PC-9 (cell line): Measurements from ENCODE around the gene PSKH1. TPM values are rescaled to one million over a fixed set of nuclear protein-coding genes. Genes with fewer than 3 reads are reported as not detected.

Experiments
- BruUV-seq: library from RNA; stranded (reverse); fragments of 400-500 nt; replicated peaks from 2 replicates; lab custom pipeline; 2021; lab: Mats Ljungman, UMichigan
- CTCF ChIA-PET: fragments of 300-600 bp; sonication (Branson Sonifier 250); formaldehyde crosslinking; loops from one replicate; lab custom pipeline; 2022; ENCODE audit warnings: antibody characterized with exemption; lab: Charles Lee
- POLR2A ChIA-PET: fragments of 300-600 bp; sonication (Branson Sonifier 250); formaldehyde crosslinking; loops from one replicate; lab custom pipeline; 2022; ENCODE audit warnings: antibody characterized with exemption; ENCODE audit not compliant: unreplicated experiment; lab: Charles Lee
- DNase-seq, 2 experiments: peaks; one replicate each; pipeline versions ENCODE4 v3.0.0 to v3.0.0-alpha.2; 2015 to 2022; ENCODE audit warnings: mixed read lengths in 1 of 2
- H2AFZ ChIP-seq: fragments of 200-600 bp; sonication (generic); 2 replicates; pipeline ENCODE4 v1.8.1; 2017; ENCODE audit warnings: antibody characterized with exemption
- H3F3A ChIP-seq: fragments of 200-600 bp; sonication (generic); 2 replicates; pipeline ENCODE4 v1.8.1; 2017; ENCODE audit warnings: antibody characterized with exemption, mild to moderate bottlenecking, low read depth; ENCODE audit not compliant: insufficient read depth
- H3K27ac ChIP-seq: fragments of 200-600 bp; sonication (generic); 2 replicates; pipeline ENCODE4 v1.6.1; 2016; ENCODE audit warnings: mixed run types
- H3K27me3 ChIP-seq: fragments of 200-600 bp; sonication (generic); 2 replicates; pipeline ENCODE4 v1.6.1; 2016; ENCODE audit warnings: low read depth, mixed run types; ENCODE audit not compliant: insufficient read depth
- H3K36me3 ChIP-seq: fragments of 200-600 bp; sonication (generic); 2 replicates; pipeline ENCODE4 v1.6.1; 2016; ENCODE audit warnings: low read depth, mixed run types
- H3K4me1 ChIP-seq: fragments of 200-600 bp; sonication (generic); replicated peaks from 2 replicates; pipeline ENCODE4 v1.6.1; 2016; ENCODE audit warnings: mixed run types; ENCODE audit not compliant: insufficient read depth
- H3K4me2 ChIP-seq: fragments of 200-600 bp; sonication (generic); 2 replicates; pipeline ENCODE4 v1.6.1; 2017; ENCODE audit warnings: mixed run types
- H3K4me3 ChIP-seq: fragments of 200-600 bp; sonication (generic); 2 replicates; pipeline ENCODE4 v1.6.1; 2016; ENCODE audit warnings: mixed run types
- H3K79me2 ChIP-seq: fragments of 200-600 bp; sonication (generic); 2 replicates; pipeline ENCODE4 v1.6.1; 2017; ENCODE audit warnings: low read depth, mixed run types
- H3K9me2 ChIP-seq: fragments of 200-600 bp; sonication (generic); 2 replicates; pipeline ENCODE4 v1.8.1; 2017; ENCODE audit warnings: mild to moderate bottlenecking; ENCODE audit not compliant: insufficient read depth
- H3K9me3 ChIP-seq: fragments of 200-600 bp; sonication (generic); 2 replicates; pipeline ENCODE4 v1.8.1; 2016; ENCODE audit warnings: low read depth; ENCODE audit not compliant: insufficient read depth
- H4K20me1 ChIP-seq: fragments of 200-600 bp; sonication (generic); 2 replicates; pipeline ENCODE4 v1.8.1; 2017; ENCODE audit not compliant: insufficient read depth
- CTCF ChIP-seq: fragments of 200-600 bp; sonication (generic); conservative IDR thresholded peaks from 2 replicates; pipeline ENCODE4 v1.6.1; 2017; ENCODE audit warnings: mixed run types, antibody characterized with exemption, mild to moderate bottlenecking, moderate library complexity
- EZH2 ChIP-seq: fragments of 200-600 bp; sonication (generic); IDR thresholded peaks from 2 replicates; pipeline ENCODE4 v1.8.0; 2017; ENCODE audit warnings: antibody characterized with exemption, low read depth
- intact Hi-C: fragments of 100-400 bp; cut with micrococcal nuclease; formaldehyde crosslinking; loops from one replicate; pipeline ENCODE4 v1.10.0; 2022; ENCODE audit not compliant: unreplicated experiment
- total RNA-seq: library from RNA; stranded (reverse); gene quantifications from 2 replicates; pipeline ENCODE4 v1.2.3, GENCODE V29; 2021

Gene PSKH1
- total RNA-seq, 1 experiment from 2014 or later: 25.8 TPM

DNA sequence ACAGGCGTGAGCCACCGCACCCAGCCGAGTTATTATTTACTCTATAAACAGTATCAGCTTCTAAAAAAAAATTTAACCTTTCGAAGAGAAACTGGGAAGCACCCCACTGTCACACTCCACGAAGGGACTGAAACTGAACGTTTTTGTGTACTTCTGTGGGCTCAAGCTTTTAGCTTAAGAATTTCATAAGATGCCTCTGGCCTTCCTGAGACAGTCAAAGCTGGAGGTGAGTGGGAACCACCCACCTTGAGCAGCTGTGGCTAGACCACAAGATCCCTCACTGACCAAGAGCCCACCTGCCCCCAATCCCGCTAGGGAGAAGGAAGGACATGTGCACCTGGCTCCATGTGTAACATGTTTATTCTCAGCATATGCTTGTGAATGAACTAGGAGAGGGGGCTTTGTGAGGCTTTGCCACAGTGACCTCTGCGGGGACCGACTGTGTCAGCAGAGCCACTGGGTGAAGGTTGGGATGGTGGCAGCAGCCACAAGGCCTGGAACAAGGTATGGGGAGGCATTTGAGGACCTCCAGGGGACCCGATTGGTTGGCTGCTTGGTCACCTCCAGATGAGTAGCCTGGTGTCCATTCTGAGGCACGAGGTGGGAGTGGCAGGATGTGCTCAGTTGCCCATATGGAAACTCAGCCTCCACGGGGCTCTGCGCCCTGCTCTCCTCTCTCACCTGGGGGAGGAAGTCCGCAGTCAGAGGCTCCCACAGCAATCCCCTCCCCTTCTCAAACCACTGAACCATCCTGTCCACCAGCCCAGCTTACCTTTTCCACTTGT, 82.5 kb downstream of the PSKH1 start:
- Histone ChIP-seq H3K4me3 (no peak overlapping the region), H3K9me3 (no peaks in the 10 kb centered on the region), H2AFZ (no peak overlapping the region), H3K27me3 (no peaks in the 10 kb centered on the region), H4K20me1 (no peaks in the 10 kb centered on the region), H3K4me1 (0 out of 2 replicates have a peak, but pooled peaks cover 4% of the 10 kb centered on the region), H3K9me2 (no peaks in the 10 kb centered on the region), H3K4me2 (no peak overlapping the region), H3K79me2 (no peaks in the 10 kb centered on the region), H3K27ac (no peak overlapping the region), H3K36me3 (no peaks in the 10 kb centered on the region), H3F3A (0 out of 2 replicates have a peak, but pooled peaks cover 4% of the 10 kb centered on the region)
- TF ChIP-seq CTCF: no peak
- CTCF ChIA-PET: no interaction called here
- POLR2A ChIA-PET: no interaction called here
- no peak for DNase-seq
- no TSS peak for BruUV-seq
- intact Hi-C loops: no loop called here

- CTCF ChIA-PET: no interaction called here
- BruUV-seq: no TSS peak
- intact Hi-C loops: no loop called here
Measured at GRCh38 chr16:67976205-67976604, 83.2 kb downstream of the PSKH1 start.

GRCh38 chr16:67977005-67977404, 84.0 kb downstream of the PSKH1 start:
- Histone ChIP-seq H3K4me2 (no peak overlapping the region), H3K9me2 (no peaks in the 10 kb centered on the region), H3K4me1 (0 out of 2 replicates have a peak, but pooled peaks cover 4% of the 10 kb centered on the region), H3K27ac (no peak overlapping the region), H3K36me3 (no peaks in the 10 kb centered on the region), H3K79me2 (no peaks in the 10 kb centered on the region), H3K27me3 (no peaks in the 10 kb centered on the region), H3K4me3 (no peak overlapping the region), H4K20me1 (no peaks in the 10 kb centered on the region), H3K9me3 (no peaks in the 10 kb centered on the region), H3F3A (0 out of 2 replicates have a peak, but pooled peaks cover 4% of the 10 kb centered on the region), H2AFZ (no peak overlapping the region)
- DNase-seq: no peak
- TF ChIP-seq CTCF: no peak
- no peak for TF ChIP-seq EZH2
- CTCF ChIA-PET: no interaction called here
- POLR2A ChIA-PET: interaction anchor here (0.6 kb wide), 1 partner anchor 8 kb away, joined by 4 read pairs; no protein-coding TSS in a partner anchor
- BruUV-seq: no TSS peak
- intact Hi-C loops: no loop called here

More at GRCh38 chr16:67976205-67976604, 83.2 kb downstream of the PSKH1 start:
- no peak overlapping the region for H3K27ac ChIP-seq
- H3F3A ChIP-seq: 0 out of 2 replicates have a peak, but pooled peaks cover 4% of the 10 kb centered on the region
- no peaks in the 10 kb centered on the region for H3K27me3 ChIP-seq
- H3K9me2 ChIP-seq: no peaks in the 10 kb centered on the region
- no peaks in the 10 kb centered on the region for H4K20me1 ChIP-seq
- TF ChIP-seq EZH2 (no peak), CTCF (no peak)
- POLR2A ChIA-PET: no interaction called here
- no peaks in the 10 kb centered on the region for H3K36me3 ChIP-seq
- H3K4me2 ChIP-seq: no peak overlapping the region
- 0 out of 2 replicates have a peak, but pooled peaks cover 4% of the 10 kb centered on the region for H3K4me1 ChIP-seq
- DNase-seq: no peak
- no peak overlapping the region for H2AFZ ChIP-seq
- no peaks in the 10 kb centered on the region for H3K9me3 ChIP-seq
- H3K4me3 ChIP-seq: no peak overlapping the region
- no peaks in the 10 kb centered on the region for H3K79me2 ChIP-seq
